Peyer's patch (tissue), 4 donors: ENCODE results near the gene EMP1. TPM values are rescaled to one million over a fixed set of nuclear protein-coding genes. Genes with fewer than 3 reads are reported as not detected.

Experiments used
- DNase-seq, 3 donors: peaks; one replicate each; pipeline ENCODE4 v3.0.0-alpha.2; 2017 to 2019
- H3K27ac ChIP-seq, 4 donors: fragments of 200-600 bp; sonication (generic); one replicate each; pipeline ENCODE4 v1.5.1; 2016 to 2019
- H3K27me3 ChIP-seq, 2 donors: fragments of 200-600 bp; sonication (generic); one replicate each; pipeline ENCODE4 v1.5.1; 2019
- H3K36me3 ChIP-seq, 3 donors: fragments of 200-600 bp; sonication (generic); one replicate each; pipeline ENCODE4 v1.5.1; 2016 to 2019
- H3K4me1 ChIP-seq, 4 donors: fragments of 200-600 bp; sonication (generic); one replicate each; pipeline ENCODE4 v1.5.1; 2016 to 2019
- H3K4me3 ChIP-seq, 4 donors: fragments of 200-600 bp; sonication (generic); 1 replicate in 3 of 4; 2 replicates in 1 of 4; pipeline ENCODE4 v1.5.1; 2016 to 2019; ENCODE audit warnings: mild to moderate bottlenecking in 1 of 4
- H3K9me3 ChIP-seq, 4 donors: fragments of 200-600 bp; sonication (generic); one replicate each; pipeline ENCODE4 v1.5.1; 2016 to 2019; ENCODE audit warnings: mild to moderate bottlenecking in 1 of 4
- CTCF ChIP-seq, 6 experiments: fragments of 450-650 bp in 4 of 6; fragments of 200-600 bp in 2 of 6; sonication (generic) in 1 of 6; IDR thresholded peaks; one replicate each; pipeline ENCODE4 v1.5.1; 2017 to 2019; ENCODE audit warnings: antibody characterized with exemption in 6 of 6, mild to moderate bottlenecking in 3 of 6, moderate library complexity in 1 of 6
- POLR2A ChIP-seq, 2 donors: fragments of 450-650 bp; IDR thresholded peaks; one replicate each; pipeline ENCODE4 v1.5.1; 2017; ENCODE audit warnings: antibody characterized with exemption in 2 of 2, mild to moderate bottlenecking in 2 of 2, moderate library complexity in 2 of 2
- total RNA-seq, 4 donors: library from RNA; depleted of rRNA; stranded (reverse); fragments of >200 nt; gene quantifications; one replicate each; pipeline ENCODE4 v1.1.0, GENCODE V29; 2016

EMP1 gene, protein sequence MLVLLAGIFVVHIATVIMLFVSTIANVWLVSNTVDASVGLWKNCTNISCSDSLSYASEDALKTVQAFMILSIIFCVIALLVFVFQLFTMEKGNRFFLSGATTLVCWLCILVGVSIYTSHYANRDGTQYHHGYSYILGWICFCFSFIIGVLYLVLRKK
- 100 to 1,000 TPM in 1 of 4 donors, 10 to 100 TPM in 3; 37.1 to 110 (median 87.3) TPM for total RNA-seq

DNA sequence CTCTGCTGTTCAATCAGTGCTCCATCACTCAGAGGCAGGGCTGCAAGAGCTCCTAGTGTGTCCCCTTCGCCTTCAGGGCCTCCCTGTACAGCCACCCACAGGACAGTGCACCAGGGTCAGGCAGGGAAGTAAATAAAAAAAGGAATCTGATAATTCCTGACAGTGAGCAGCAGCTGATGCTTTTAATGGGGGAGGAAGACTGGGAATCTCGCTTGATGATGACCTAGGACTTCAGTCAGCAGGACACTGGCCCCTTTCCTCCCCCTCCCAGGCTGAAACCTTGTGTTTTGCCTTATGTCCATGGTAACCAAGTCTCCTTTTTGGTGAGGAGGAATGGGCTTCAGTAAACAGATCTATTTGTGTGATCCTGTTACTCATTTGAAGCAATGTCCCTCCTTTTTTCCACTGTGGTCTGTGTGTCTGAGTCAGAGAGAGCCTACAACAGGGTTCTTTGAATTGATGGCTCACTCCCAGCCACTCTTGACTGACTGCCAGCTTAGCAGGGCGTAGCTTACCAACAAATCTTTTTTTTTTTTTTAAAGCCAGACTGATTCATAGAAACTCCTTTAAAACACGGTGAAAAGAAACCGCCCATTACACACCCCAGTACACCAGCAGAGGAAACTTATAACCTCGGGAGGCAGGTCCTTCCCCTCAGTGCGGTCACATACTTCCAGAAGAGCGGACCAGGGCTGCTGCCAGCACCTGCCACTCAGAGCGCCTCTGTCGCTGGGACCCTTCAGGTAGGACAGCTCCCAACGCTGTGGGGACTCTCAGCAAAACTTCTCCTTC is at the start of gene EMP1:
TSS of gene EMP1 (plus strand) at position 597 of the 792 bp plus-strand sequence. CDS start 14,785 bp downstream, outside the sequence.
- peak within 1 kb of the TSS; percentile 23 to 60 (median 44) for H3K4me3 ChIP-seq
- peaks cover 0 to 34% (median 6%) of the 10 kb centered on the region in 4 donors for H3K4me1 ChIP-seq
- H3K27me3 ChIP-seq: no peaks in the 10 kb centered on the region
- no peaks in the 10 kb centered on the region for H3K36me3 ChIP-seq
- no peaks in the 10 kb centered on the region for H3K9me3 ChIP-seq
- peak; percentile 40 to 96 (median 86) for DNase-seq
- H3K27ac ChIP-seq: peak within 1 kb of the TSS; percentile 61 to 95 (median 82)
- TF ChIP-seq CTCF (IDR thresholded peaks at IDR 0.05) (no peak), POLR2A (IDR thresholded peaks at IDR 0.05) (peak; percentile 94 to 95)

- TF ChIP-seq POLR2A (IDR thresholded peaks at IDR 0.05) (no peak), CTCF (IDR thresholded peaks at IDR 0.05) (no peak)
- no peak for DNase-seq
- peak overlapping the region in 1 of 4 donors; percentile 54 for H3K27ac ChIP-seq
- H3K36me3 ChIP-seq: no peaks in the 10 kb centered on the region
- H3K4me3 ChIP-seq: no peak overlapping the region
- no peaks in the 10 kb centered on the region for H3K27me3 ChIP-seq
- no peaks in the 10 kb centered on the region for H3K4me1 ChIP-seq
- H3K9me3 ChIP-seq: no peaks in the 10 kb centered on the region
These were observed 48.6 kb upstream of the EMP1 start for GRCh38 chr12:13147688-13148484.

GRCh38 chr12:13148485-13148847 is 48.1 kb upstream of the EMP1 start:
- H3K36me3 ChIP-seq: no peaks in the 10 kb centered on the region
- no peak for DNase-seq
- H3K9me3 ChIP-seq: no peaks in the 10 kb centered on the region
- H3K4me1 ChIP-seq: no peaks in the 10 kb centered on the region
- TF ChIP-seq POLR2A (IDR thresholded peaks at IDR 0.05): no peak
- TF ChIP-seq CTCF (IDR thresholded peaks at IDR 0.05): no peak
- H3K4me3 ChIP-seq: no peak overlapping the region
- peak overlapping the region in 2 of 4 donors; percentile 39 to 54 for H3K27ac ChIP-seq
- no peaks in the 10 kb centered on the region for H3K27me3 ChIP-seq

GRCh38 chr12:13149411-13149810 is 47.1 kb upstream of the EMP1 start:
- no peaks in the 10 kb centered on the region for H3K27me3 ChIP-seq
- TF ChIP-seq POLR2A (IDR thresholded peaks at IDR 0.05) (no peak), CTCF (IDR thresholded peaks at IDR 0.05) (no peak)
- no peak for DNase-seq
- no peak overlapping the region for H3K4me3 ChIP-seq
- H3K36me3 ChIP-seq: no peaks in the 10 kb centered on the region
- H3K4me1 ChIP-seq: no peaks in the 10 kb centered on the region
- peak overlapping the region in 2 of 4 donors; percentile 39 to 54 for H3K27ac ChIP-seq
- no peaks in the 10 kb centered on the region for H3K9me3 ChIP-seq

DNA sequence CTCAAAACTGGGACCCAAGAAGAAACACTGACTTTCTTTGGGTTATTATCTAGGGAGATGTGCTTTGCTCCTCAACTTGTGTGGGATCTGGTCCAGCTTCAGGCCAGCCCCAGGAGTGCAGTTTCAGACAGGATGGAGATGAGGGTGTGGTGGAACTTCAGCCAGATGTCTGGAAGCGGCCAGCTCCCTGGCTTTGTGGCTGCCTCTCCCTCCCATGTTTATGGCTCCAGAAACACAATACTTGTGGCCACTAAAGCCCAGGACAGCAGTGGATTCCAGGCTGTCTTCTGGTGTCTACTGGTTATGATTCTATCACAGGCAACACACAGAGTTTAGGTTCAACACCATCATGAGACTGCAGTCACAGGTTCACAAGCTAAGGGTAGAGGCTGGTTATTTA is 44.2 kb upstream of the EMP1 start:
- Histone ChIP-seq H3K9me3 (no peaks in the 10 kb centered on the region), H3K27ac (no peak overlapping the region), H3K36me3 (no peaks in the 10 kb centered on the region), H3K4me3 (no peak overlapping the region), H3K4me1 (no peaks in the 10 kb centered on the region), H3K27me3 (no peaks in the 10 kb centered on the region)
- DNase-seq: no peak
- TF ChIP-seq POLR2A (IDR thresholded peaks at IDR 0.05) (no peak), CTCF (IDR thresholded peaks at IDR 0.05) (no peak)
